MM.1S (cell line): ENCODE results near the gene CACNG7.

ENCODE experiments used
- EZH2 ChIP-seq: fragments of 300-600 bp; sonication (generic); optimal IDR thresholded peaks from 2 replicates; pipeline ENCODE3; 2017; ENCODE audit warnings: low read depth, mild to moderate bottlenecking, antibody characterized with exemption, low read length, mixed read lengths
- EZH2phosphoT487 ChIP-seq: fragments of 300-600 bp; sonication (generic); IDR thresholded peaks from 2 replicates; pipeline ENCODE4 v1.6.1; 2018; ENCODE audit warnings: antibody characterized with exemption, low read length
- TF ChIP-seq, protein P1 (sequence below): fragments of 300-600 bp; sonication (generic); IDR thresholded peaks from 2 replicates; pipeline ENCODE4 v1.5.1; 2016; ENCODE audit warnings: antibody characterized with exemption, low read length, mixed read lengths

DNA sequence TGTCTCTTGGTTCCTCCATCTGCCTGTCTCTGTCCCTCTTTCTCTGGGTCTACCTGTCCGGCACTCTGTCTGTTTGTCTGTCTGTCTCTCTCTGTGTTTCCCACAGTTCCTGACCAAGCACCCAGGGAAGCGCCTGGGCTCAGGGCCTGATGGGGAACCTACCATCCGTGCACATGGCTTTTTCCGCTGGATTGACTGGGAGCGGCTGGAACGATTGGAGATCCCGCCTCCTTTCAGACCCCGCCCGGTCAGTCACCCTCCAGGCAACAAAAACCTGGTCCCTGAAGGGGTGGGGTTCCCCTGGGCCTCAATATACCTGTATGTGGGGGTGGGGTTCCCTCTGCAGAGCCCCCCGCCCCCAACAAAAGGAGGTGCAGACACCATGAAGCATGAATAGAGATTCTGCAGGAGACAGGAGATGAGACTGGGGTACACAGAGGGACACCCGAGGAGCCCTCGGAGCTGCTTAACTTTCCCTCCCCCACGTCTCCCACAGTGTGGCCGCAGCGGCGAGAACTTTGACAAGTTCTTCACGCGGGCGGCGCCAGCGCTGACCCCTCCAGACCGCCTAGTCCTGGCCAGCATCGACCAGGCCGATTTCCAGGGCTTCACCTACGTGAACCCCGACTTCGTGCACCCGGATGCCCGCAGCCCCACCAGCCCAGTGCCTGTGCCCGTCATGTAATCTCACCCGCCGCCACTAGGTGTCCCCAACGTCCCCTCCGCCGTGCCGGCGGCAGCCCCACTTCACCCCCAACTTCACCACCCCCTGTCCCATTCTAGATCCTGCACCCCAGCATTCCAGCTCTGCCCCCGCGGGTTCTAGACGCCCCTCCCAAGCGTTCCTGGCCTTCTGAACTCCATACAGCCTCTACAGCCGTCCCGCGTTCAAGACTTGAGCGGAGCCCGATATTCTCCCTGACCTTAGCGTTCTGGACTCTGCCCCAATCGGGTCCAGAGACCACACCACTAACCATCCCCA, 2.6 kb upstream of the CACNG7 start:
- TF ChIP-seq, protein P1, sequence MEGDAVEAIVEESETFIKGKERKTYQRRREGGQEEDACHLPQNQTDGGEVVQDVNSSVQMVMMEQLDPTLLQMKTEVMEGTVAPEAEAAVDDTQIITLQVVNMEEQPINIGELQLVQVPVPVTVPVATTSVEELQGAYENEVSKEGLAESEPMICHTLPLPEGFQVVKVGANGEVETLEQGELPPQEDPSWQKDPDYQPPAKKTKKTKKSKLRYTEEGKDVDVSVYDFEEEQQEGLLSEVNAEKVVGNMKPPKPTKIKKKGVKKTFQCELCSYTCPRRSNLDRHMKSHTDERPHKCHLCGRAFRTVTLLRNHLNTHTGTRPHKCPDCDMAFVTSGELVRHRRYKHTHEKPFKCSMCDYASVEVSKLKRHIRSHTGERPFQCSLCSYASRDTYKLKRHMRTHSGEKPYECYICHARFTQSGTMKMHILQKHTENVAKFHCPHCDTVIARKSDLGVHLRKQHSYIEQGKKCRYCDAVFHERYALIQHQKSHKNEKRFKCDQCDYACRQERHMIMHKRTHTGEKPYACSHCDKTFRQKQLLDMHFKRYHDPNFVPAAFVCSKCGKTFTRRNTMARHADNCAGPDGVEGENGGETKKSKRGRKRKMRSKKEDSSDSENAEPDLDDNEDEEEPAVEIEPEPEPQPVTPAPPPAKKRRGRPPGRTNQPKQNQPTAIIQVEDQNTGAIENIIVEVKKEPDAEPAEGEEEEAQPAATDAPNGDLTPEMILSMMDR, result peak; percentile 65
- TF ChIP-seq EZH2 (no peak), EZH2phosphoT487 (no peak)
